ENCODE data around the gene ITGA5.

ITGA5 gene

GRCh38 chr12:54387114-54387467, 32.0 kb downstream of the ITGA5 start:
- no peak for DNase-seq

- DNase-seq: no peak
Observed at GRCh38 chr12:54386403-54387113, 32.5 kb downstream of the ITGA5 start.

- peak; percentile 43 for DNase-seq
Observed at GRCh38 chr12:54385251-54385914, 33.7 kb downstream of the ITGA5 start.

- DNase-seq: peak; percentile 89
Observed at GRCh38 chr12:54384591-54385041, 34.5 kb downstream of the ITGA5 start, which contains the start of gene ZNF385A. Gene ZNF385A (minus strand): TSS chr12:54384733. CDS start chr12:54384514, 219 bp downstream.

GRCh38 chr12:54383041-54383609, 35.9 kb downstream of the ITGA5 start:
- DNase-seq: peak; percentile 84

GRCh38 chr12:54381136-54381535, 37.9 kb downstream of the ITGA5 start:
- DNase-seq: no peak

GRCh38 chr12:54379398-54380201, 39.5 kb downstream of the ITGA5 start:
- peak; percentile 84 for DNase-seq

GRCh38 chr12:54378796-54379397, 40.2 kb downstream of the ITGA5 start:
- no peak for DNase-seq

GRCh38 chr12:54377797-54378515, 41.1 kb downstream of the ITGA5 start:
- no peak for DNase-seq

- DNase-seq: no peak
Observed at GRCh38 chr12:54377007-54377406, 42.1 kb downstream of the ITGA5 start.

- no peak for DNase-seq
Observed at GRCh38 chr12:54376596-54376995, 42.5 kb downstream of the ITGA5 start.

GRCh38 chr12:54375259-54375579, 43.8 kb downstream of the ITGA5 start:
- no peak for DNase-seq

GRCh38 chr12:54374562-54375258, 44.4 kb downstream of the ITGA5 start:
- DNase-seq: no peak

GRCh38 chr12:54373649-54374561, 45.2 kb downstream of the ITGA5 start:
- no peak for DNase-seq

- no peak for DNase-seq
Observed at GRCh38 chr12:54372113-54372806, 46.8 kb downstream of the ITGA5 start.

- no peak for DNase-seq
Observed at GRCh38 chr12:54371328-54372112, 47.5 kb downstream of the ITGA5 start.

GRCh38 chr12:54370171-54370730, 48.8 kb downstream of the ITGA5 start:
- DNase-seq: no peak

- no peak for DNase-seq
Observed at GRCh38 chr12:54369597-54370131, 49.4 kb downstream of the ITGA5 start.

Data from OCI-M1 (cell line).